22Rv1 (cell line): ENCODE results near the gene TMEM63C.

Experiments used
- CTCF ChIP-seq: fragments of 450-650 bp; IDR thresholded peaks from 2 replicates; pipeline ENCODE4 v1.5.1; 2017; ENCODE audit warnings: mild to moderate bottlenecking
- ZFX ChIP-seq: fragments of 450-650 bp; IDR thresholded peaks from 2 replicates; pipeline ENCODE4 v1.6.1; 2017; ENCODE audit warnings: antibody characterized with exemption, borderline replicate concordance

DNA sequence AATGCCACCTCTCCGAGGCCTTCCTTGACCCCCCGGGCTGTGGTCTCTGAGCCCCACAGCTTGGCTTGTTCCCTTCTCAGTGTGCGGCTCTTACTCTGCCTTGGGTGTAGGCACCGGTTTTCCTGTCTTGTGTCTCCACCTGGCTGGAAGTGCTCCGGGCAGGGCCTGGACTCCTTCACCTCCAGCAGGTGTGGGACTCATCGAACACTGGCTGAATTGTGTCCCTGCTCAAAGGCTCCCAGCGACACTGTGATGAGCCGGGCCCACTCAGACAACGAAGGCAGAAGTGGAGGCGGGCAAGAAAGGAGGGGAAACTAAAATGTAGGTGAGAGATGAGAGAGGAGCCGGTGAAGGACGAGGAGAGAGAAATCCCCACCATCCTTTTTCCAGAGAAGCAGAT is 18.0 kb downstream of the TMEM63C start:
- TF ChIP-seq CTCF (no peak), ZFX (no peak)
